HepG2 (cell line): Measurements from ENCODE around the gene TPX2. TPM values are rescaled to one million over a fixed set of nuclear protein-coding genes. Genes with fewer than 3 reads are reported as not detected.
A peak's percentile ranks its signal among the peaks of the same experiment; 100 is the strongest.

Source experiments
- FOXA1 ChIP-seq, 2 experiments: fragments of 450-650 bp in 1 of 2; sonication (generic) in 1 of 2; formaldehyde crosslinking in 1 of 2; IDR thresholded peaks; 2 replicates each; pipeline versions ENCODE4 v1.4.0 to v1.6.1; 2016 to 2020; ENCODE audit warnings: missing genetic modification reagents in 1 of 2
- SMAD9 ChIP-seq: sonication (generic); formaldehyde crosslinking; IDR thresholded peaks from 2 replicates; pipeline ENCODE4 v1.5.1; 2020; ENCODE audit warnings: mild to moderate bottlenecking, missing genetic modification reagents
- TRIM24 ChIP-seq: sonication (generic); formaldehyde crosslinking; IDR thresholded peaks from 2 replicates; pipeline ENCODE4 v1.8.0; 2022; ENCODE audit warnings: mild to moderate bottlenecking, missing genetic modification reagents
- ZNF557 ChIP-seq: sonication (generic); formaldehyde crosslinking; IDR thresholded peaks from 2 replicates; pipeline ENCODE4 v1.4.0; 2020; ENCODE audit warnings: missing genetic modification reagents
- ZNF713 ChIP-seq: sonication (generic); formaldehyde crosslinking; IDR thresholded peaks from 2 replicates; pipeline ENCODE4 v1.4.0; 2020; ENCODE audit warnings: mild to moderate bottlenecking, missing genetic modification reagents
- ZNF766 ChIP-seq: sonication (generic); formaldehyde crosslinking; IDR thresholded peaks from 2 replicates; pipeline ENCODE4 v1.5.0; 2020; ENCODE audit warnings: missing genetic modification reagents, borderline replicate concordance
- polyA plus RNA-seq, 8 experiments: library from polyadenylated mRNA; depleted of rRNA in 3 of 8; stranded (reverse) in 7 of 8; unstranded in 1 of 8; fragments of >200 nt; fragmentation: Illumina TruSeq in 4 of 8; extraction: Trizol in 4 of 8; gene quantifications; 2 replicates each; pipeline versions ENCODE4 v1.2.1 to v1.2.3, GENCODE V29; 2011 to 2016; ENCODE audit warnings: low read depth in 4 of 8, missing spikeins in 1 of 8, mixed read lengths in 1 of 8; ENCODE audit not compliant: insufficient read depth in 1 of 8
- total RNA-seq, 5 experiments: library from RNA; depleted of rRNA; stranded (reverse); fragments of >200 nt; fragmentation: Illumina TruSeq; extraction: Trizol; gene quantifications; 2 replicates each; pipeline ENCODE4 v1.2.3, GENCODE V29; 2016; ENCODE audit warnings: low read depth in 1 of 5
- TF ChIP-seq, protein P1 (sequence below): fragments of 450-650 bp; IDR thresholded peaks from 2 replicates; pipeline ENCODE4 v1.6.1; 2016
- TF ChIP-seq, protein P2 (sequence below): sonication (generic); formaldehyde crosslinking; IDR thresholded peaks from 2 replicates; pipeline ENCODE4 v1.4.0; 2020; ENCODE audit warnings: missing genetic modification reagents
- TF ChIP-seq, protein P3 (sequence below): sonication (generic); formaldehyde crosslinking; IDR thresholded peaks from 2 replicates; pipeline ENCODE4 v1.9.0; 2021; ENCODE audit warnings: missing genetic modification reagents, borderline replicate concordance

The TPX2 gene
- total and polyA plus RNA-seq, 2 of the 13 experiments (the other 11 are each of a cell fraction or from before 2014, with no cell fraction given): 34.3 to 124 TPM

DNA sequence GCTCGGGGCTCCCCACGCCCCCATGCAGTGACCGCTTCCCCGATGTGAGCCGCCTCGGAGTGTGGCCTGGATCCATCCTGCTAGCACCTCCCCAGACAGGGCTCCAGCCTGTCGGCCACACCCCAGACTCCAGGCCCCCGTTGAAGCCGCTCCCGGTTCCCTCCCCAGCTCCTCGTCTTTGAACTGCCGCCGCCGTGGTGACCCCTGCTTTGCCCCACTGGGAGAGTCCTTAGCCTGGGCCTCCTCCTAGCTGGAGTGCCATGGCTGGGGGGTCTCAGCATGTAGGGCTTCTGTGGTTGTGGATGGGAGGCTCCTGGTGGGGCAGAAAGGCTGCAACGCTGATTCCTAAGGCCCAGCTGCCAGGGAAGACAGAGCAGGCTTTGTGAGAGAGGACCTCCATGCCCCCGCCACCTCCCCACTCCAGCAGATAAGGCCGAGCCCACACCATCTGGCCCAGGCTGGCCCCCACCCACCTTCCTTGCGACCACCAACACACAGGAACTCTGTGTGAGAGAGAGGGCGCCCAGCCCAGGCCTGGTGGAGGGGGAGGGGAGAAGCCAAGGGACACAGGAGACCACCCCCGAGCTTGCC lies 94.9 kb downstream of the TPX2 start (continued):
- TF ChIP-seq, protein P1, sequence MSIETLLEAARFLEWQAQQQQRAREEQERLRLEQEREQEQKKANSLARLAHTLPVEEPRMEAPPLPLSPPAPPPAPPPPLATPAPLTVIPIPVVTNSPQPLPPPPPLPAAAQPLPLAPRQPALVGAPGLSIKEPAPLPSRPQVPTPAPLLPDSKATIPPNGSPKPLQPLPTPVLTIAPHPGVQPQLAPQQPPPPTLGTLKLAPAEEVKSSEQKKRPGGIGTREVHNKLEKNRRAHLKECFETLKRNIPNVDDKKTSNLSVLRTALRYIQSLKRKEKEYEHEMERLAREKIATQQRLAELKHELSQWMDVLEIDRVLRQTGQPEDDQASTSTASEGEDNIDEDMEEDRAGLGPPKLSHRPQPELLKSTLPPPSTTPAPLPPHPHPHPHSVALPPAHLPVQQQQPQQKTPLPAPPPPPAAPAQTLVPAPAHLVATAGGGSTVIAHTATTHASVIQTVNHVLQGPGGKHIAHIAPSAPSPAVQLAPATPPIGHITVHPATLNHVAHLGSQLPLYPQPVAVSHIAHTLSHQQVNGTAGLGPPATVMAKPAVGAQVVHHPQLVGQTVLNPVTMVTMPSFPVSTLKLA: no peak
- TF ChIP-seq ZNF766 (CRISPR knock-in tag): no peak
- TF ChIP-seq, protein P2, sequence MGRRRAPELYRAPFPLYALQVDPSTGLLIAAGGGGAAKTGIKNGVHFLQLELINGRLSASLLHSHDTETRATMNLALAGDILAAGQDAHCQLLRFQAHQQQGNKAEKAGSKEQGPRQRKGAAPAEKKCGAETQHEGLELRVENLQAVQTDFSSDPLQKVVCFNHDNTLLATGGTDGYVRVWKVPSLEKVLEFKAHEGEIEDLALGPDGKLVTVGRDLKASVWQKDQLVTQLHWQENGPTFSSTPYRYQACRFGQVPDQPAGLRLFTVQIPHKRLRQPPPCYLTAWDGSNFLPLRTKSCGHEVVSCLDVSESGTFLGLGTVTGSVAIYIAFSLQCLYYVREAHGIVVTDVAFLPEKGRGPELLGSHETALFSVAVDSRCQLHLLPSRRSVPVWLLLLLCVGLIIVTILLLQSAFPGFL: no peak
- TF ChIP-seq, protein P3, sequence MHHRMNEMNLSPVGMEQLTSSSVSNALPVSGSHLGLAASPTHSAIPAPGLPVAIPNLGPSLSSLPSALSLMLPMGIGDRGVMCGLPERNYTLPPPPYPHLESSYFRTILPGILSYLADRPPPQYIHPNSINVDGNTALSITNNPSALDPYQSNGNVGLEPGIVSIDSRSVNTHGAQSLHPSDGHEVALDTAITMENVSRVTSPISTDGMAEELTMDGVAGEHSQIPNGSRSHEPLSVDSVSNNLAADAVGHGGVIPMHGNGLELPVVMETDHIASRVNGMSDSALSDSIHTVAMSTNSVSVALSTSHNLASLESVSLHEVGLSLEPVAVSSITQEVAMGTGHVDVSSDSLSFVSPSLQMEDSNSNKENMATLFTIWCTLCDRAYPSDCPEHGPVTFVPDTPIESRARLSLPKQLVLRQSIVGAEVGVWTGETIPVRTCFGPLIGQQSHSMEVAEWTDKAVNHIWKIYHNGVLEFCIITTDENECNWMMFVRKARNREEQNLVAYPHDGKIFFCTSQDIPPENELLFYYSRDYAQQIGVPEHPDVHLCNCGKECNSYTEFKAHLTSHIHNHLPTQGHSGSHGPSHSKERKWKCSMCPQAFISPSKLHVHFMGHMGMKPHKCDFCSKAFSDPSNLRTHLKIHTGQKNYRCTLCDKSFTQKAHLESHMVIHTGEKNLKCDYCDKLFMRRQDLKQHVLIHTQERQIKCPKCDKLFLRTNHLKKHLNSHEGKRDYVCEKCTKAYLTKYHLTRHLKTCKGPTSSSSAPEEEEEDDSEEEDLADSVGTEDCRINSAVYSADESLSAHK (CRISPR knock-in tag): no peak
- TF ChIP-seq ZNF713 (CRISPR knock-in tag): 0 out of 2 replicates have a peak, but pooled peaks have one; percentile 11
- TF ChIP-seq ZNF557 (CRISPR knock-in tag): no peak
- no peak for TF ChIP-seq FOXA1 (IDR thresholded peaks at IDR 0.05)
- no peak for TF ChIP-seq FOXA1 (CRISPR knock-in tag; IDR thresholded peaks at IDR 0.05)
- TF ChIP-seq SMAD9 (CRISPR knock-in tag): no peak
- TF ChIP-seq TRIM24: no peak
